ENCODE data around the gene SOX18. TPM values are rescaled to one million over a fixed set of nuclear protein-coding genes. Genes with fewer than 3 reads are reported as not detected.

Gene SOX18
- total RNA-seq, 4 donors from 2014 or later: 4.4 to 13.3 (median 7.1) TPM

DNA sequence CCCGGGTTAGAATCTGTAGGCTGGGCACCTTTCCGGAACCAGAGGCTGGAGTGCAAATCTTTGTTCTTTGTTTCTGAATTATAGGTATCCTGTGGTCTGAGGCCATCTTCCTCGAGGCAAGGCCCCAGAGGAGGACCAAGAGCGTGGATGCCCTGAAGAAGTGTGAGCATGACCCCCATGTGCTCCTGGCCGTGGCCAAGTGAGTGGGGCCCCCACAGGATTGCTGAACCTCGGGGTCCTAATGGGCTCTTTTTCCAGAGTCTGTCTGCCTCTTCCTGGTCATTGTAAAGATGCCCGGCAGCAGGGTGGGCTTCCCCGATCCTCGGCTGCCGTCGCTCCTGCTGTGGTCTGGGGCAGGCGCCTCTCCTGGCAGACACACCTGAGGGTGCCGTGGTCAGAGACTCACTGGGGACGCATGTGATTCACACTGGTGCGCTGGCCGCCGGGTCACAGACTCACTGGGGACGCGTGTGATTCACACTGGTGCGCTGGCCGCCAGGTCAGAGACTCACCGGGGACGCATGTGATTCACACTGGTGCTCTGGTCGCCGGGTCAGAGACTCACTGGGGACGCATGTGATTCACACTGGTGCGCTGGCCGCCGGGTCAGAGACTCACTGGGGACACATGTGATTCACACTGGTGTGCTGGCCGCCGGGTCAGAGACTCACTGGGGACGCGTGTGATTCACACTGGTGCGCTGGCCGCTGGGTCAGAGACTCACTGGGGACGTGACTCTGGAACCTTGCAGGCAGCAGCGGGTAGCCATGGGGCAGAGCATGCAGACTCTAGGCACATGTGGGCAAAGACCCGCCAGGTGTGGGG, 19.9 kb downstream of the SOX18 start:
- Histone ChIP-seq H3K27ac (no peak overlapping the region), H3K4me1 (no peaks in the 10 kb centered on the region), H3K4me3 (no peak overlapping the region), H3K27me3 (no peaks in the 10 kb centered on the region), H3K36me3 (peaks cover 0 to 100% of the 10 kb centered on the region in 2 donors), H3K9me3 (no peaks in the 10 kb centered on the region)
- no peak for ATAC-seq
- no peak for TF ChIP-seq POLR2A (IDR thresholded peaks at IDR 0.05)
- TF ChIP-seq, protein P1, sequence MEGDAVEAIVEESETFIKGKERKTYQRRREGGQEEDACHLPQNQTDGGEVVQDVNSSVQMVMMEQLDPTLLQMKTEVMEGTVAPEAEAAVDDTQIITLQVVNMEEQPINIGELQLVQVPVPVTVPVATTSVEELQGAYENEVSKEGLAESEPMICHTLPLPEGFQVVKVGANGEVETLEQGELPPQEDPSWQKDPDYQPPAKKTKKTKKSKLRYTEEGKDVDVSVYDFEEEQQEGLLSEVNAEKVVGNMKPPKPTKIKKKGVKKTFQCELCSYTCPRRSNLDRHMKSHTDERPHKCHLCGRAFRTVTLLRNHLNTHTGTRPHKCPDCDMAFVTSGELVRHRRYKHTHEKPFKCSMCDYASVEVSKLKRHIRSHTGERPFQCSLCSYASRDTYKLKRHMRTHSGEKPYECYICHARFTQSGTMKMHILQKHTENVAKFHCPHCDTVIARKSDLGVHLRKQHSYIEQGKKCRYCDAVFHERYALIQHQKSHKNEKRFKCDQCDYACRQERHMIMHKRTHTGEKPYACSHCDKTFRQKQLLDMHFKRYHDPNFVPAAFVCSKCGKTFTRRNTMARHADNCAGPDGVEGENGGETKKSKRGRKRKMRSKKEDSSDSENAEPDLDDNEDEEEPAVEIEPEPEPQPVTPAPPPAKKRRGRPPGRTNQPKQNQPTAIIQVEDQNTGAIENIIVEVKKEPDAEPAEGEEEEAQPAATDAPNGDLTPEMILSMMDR (IDR thresholded peaks at IDR 0.05): no peak
- no peak for TF ChIP-seq EP300 (IDR thresholded peaks at IDR 0.05)
- no peak for TF ChIP-seq POLR2AphosphoS5 (IDR thresholded peaks at IDR 0.05)
- WGBS, 2 donors (ENCODE audit: low coverage in 1 of 2): 80% methylated on average over 1 of the region's 38 CpGs; no CpG with 5 or more reads in 1 of the 2 donors

DNA sequence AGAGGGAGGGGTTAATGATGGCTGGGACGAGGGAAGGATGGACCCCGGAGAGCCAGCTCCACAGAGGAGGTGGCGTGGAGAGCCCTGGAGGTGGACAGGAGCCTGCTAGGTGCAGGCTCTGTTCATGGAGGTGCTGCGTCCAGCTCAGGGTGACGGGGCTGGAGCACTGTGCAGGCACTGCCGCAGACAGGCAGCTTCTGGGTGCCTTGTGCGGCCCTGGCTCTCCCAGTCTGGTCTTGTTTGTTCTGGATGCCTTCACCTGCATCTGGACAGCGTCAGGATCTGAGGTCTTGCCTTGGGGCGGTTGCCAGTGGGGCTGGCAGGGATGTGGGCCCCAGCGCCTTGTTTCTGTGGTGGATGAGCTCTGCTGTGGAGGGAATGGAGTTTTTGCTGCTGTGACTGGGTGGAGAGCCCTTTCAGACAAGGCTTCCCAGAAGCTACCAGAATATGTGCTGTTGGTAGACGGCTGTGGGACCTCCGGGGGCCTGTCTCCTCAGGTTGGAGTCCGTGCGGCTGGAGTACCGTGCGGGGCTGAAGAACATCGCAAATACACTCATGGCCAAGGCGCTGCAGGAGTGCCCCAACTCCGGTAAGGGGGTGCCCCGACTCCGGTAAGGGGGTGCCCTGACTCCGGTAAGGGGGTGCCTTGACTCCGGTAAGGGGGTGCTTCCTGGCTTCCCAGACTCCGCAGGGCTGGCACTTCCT, 21.3 kb downstream of the SOX18 start:
- 64 to 73% methylated on average over 3 to 8 of the region's 24 CpGs for WGBS, 2 donors (ENCODE audit: low coverage in 1 of 2)
- Histone ChIP-seq H3K4me1 (no peaks in the 10 kb centered on the region), H3K9me3 (no peaks in the 10 kb centered on the region), H3K36me3 (peaks cover 0 to 100% of the 10 kb centered on the region in 2 donors), H3K27ac (no peak overlapping the region), H3K4me3 (no peak overlapping the region), H3K27me3 (no peaks in the 10 kb centered on the region)
- TF ChIP-seq POLR2AphosphoS5 (IDR thresholded peaks at IDR 0.05): peak; percentile 67
- TF ChIP-seq EP300 (IDR thresholded peaks at IDR 0.05): no peak
- TF ChIP-seq POLR2A (IDR thresholded peaks at IDR 0.05): no peak
- TF ChIP-seq, protein P1 (IDR thresholded peaks at IDR 0.05): no peak
- no peak for ATAC-seq

GRCh38 chr20:64025826-64026412, 23.5 kb downstream of the SOX18 start:
- ATAC-seq: no peak
- no peak for TF ChIP-seq EP300 (IDR thresholded peaks at IDR 0.05)
- no peak for TF ChIP-seq POLR2A (IDR thresholded peaks at IDR 0.05)
- TF ChIP-seq POLR2AphosphoS5 (IDR thresholded peaks at IDR 0.05): no peak
- TF ChIP-seq, protein P1 (IDR thresholded peaks at IDR 0.05): no peak
- WGBS, 2 donors (ENCODE audit: low coverage in 1 of 2): 100% methylated on average over 5 to 6 of the region's 29 CpGs
- H3K27me3 ChIP-seq: no peaks in the 10 kb centered on the region
- no peak overlapping the region for H3K27ac ChIP-seq
- H3K4me3 ChIP-seq: no peak overlapping the region
- H3K36me3 ChIP-seq: peaks cover 0 to 100% of the 10 kb centered on the region in 2 donors
- H3K4me1 ChIP-seq: no peaks in the 10 kb centered on the region
- no peaks in the 10 kb centered on the region for H3K9me3 ChIP-seq

DNA sequence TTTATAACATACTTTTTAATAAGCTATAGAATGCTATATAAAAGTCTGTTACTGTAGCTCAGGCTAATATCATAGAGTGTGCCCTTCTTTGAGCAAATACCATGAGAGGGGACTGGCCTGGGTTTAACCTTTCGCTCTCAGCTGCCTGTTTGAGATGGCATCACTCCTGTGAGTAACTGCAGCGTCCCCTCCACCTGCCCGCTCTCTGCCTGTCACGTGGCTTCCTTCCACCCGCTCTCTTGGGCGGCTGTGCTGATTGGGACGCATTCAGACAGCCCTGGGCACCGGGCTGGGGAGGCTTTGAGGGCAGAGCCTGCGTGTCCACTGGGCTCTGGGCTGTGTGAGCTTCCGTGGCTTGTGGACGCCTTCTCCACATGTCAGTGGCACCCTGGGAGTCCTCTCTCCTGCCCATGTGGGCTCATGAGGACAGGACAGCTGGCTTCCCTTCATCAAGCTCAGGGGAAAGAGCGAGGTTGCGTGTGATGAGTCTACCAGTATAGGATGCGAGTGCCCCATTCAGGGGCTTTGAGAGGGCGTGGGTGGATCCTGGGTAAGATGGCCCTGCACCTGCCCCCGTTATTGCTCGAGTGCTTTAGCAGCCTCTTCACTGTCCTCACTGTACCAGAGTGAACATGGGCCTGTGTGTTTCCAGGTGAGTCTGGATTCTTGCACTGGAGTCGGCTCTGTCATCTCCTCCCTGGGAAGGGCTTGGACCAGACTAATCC, 24.2 kb downstream of the SOX18 start:
- no peak overlapping the region for H3K27ac ChIP-seq
- no peak for TF ChIP-seq POLR2AphosphoS5 (IDR thresholded peaks at IDR 0.05)
- no peak for TF ChIP-seq EP300 (IDR thresholded peaks at IDR 0.05)
- no peak for TF ChIP-seq POLR2A (IDR thresholded peaks at IDR 0.05)
- TF ChIP-seq, protein P1 (IDR thresholded peaks at IDR 0.05): no peak

More for the DNA sequence above, 24.2 kb downstream of the SOX18 start:
- H3K36me3 ChIP-seq: peaks cover 0 to 100% of the 10 kb centered on the region in 2 donors
- H3K4me3 ChIP-seq: no peak overlapping the region
- H3K9me3 ChIP-seq: no peaks in the 10 kb centered on the region
- no peak for ATAC-seq
- 88 to 100% methylated on average over 4 to 9 of the region's 18 CpGs for WGBS, 2 donors (ENCODE audit: low coverage in 1 of 2)
- no peaks in the 10 kb centered on the region for H3K4me1 ChIP-seq
- H3K27me3 ChIP-seq: no peaks in the 10 kb centered on the region

Measured in gastroesophageal sphincter (tissue), 4 donors.